Activated naive CD4-positive, alpha-beta T cell (primary cell): Measurements from ENCODE around the gene PTPN2.

ENCODE experiments used
- DNase-seq, 4 experiments: peaks; one replicate each; lab custom pipeline; 2025; lab: John Stamatoyannopoulos, UW

The PTPN2 gene

DNA sequence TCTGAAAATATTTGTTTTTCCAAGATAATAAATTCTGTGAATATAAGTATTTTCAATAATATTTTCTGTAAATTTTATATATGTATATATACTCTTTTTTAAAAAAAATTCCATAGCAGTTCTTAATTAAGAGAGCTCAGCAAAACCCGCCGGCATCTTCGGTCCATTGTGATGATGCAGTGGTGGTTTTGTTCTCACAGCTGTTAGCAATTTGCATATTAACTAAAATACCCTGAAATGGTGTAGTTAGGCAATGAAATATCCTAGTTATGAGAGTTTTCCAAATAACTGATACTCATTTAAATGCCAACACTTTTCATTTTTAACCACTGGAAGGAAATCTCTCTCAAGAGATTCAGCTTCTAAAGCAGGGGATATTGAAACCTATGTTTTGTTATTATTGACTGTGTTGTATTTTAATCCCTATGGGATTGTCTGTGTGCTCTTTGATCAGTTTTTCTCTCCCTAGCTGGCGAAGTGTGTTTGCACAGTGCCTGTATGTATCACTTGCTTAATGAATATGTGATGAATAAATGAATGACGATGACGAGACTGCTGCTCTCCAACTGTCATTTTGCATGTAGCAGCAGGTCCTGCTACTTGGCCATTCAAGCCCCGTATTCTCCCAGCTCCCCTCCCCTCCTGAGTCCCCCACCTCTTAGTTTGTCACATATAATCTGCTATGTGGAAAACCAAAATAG is 138.8 kb downstream of the PTPN2 start:
- no peak for DNase-seq

DNA sequence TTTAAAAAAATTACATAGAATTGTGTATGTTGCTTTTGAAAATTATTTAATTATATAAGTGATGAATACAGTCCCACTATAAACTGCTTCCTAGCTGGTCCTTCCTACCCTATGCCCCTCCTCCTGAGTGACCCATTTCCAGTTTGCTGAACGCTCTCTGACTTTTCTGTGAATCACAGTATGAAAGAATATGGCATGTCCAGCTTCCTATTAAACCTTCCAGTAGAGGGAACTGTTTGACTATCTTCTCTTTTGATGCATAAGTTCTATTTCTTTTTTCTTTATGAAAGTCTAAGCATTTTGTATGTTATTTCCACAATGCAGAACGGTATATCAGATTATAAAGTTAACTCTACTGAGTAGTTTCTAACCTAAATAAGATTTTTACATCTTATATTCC is 139.9 kb downstream of the PTPN2 start:
- no peak for DNase-seq

DNA sequence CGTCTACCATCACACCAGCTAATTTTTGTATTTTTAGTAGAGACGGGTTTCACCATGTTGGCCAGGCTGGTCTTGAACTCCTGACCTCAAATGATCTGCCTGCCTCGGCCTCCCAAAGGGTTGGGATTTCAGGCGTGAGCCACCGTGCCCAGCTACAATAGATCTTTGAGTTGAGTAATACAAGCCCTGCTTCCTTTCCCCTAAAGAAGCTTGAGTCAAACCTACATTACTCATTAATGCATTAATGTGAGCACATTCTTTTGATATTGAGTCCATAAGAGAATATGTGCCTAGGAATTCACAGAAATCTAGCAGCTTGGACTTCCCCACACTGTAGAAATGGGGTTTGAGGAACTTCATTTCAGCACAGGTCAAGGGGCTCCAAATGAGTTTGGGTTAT is 141.6 kb downstream of the PTPN2 start:
- DNase-seq, result no peak
